ENCODE measurements around the gene ANGPTL4.

ANGPTL4 gene

GRCh38 chr19:8320564-8321066 is 43.3 kb upstream of the ANGPTL4 start:
- Histone ChIP-seq H3K27ac (ENCODE audit: insufficient read depth in 1 of 2, low read depth in 1 of 2, low read length in 2 of 2, poor library complexity in 1 of 2, severe bottlenecking in 2 of 2) (peak overlapping the region; percentile 94 to 97), H3K9me3 (ENCODE audit: control extremely low read depth in 1 of 5, control insufficient read depth in 4 of 5, insufficient read depth in 2 of 5, low read depth in 1 of 5, low read length in 4 of 5) (no peaks in the 10 kb centered on the region), H3K27me3 (replicated peaks in 2 of 5; ENCODE audit: control insufficient read depth in 4 of 5, insufficient read depth in 5 of 5, low read length in 4 of 5) (no peaks in the 10 kb centered on the region), H3K4me3 (ENCODE audit: control insufficient read depth in 1 of 7, extremely low read depth in 1 of 7, insufficient read depth in 4 of 7, low read depth in 2 of 7, low read length in 6 of 7) (peak overlapping the region; percentile 87 to 100 (median 93)), H3K4me1 (ENCODE audit: control extremely low read depth in 1 of 4, control insufficient read depth in 4 of 4, insufficient read depth in 4 of 4, low read length in 3 of 4) (peaks cover 5 to 44% (median 37%) of the 10 kb centered on the region in 4 experiments), H3K36me3 (ENCODE audit: control insufficient read depth in 4 of 4, insufficient read depth in 4 of 4, low read length in 3 of 4) (peaks cover 0 to 22% (median 14%) of the 10 kb centered on the region in 4 experiments)
- POLR2A ChIA-PET: interaction anchor here (1.6 kb wide), 1 partner anchor 13 kb away, joined by 4 read pairs; no protein-coding TSS in a partner anchor
- CTCF ChIA-PET: interaction anchor here (0.7 to 1.6 kb wide), 3 partner anchors 9 to 12 kb away, joined by 3 to 4 read pairs (median 3); no protein-coding TSS in a partner anchor
- 13% methylated on average over 16 of the region's 16 CpGs for WGBS (ENCODE audit: insufficient coverage)
- DNase-seq: no peak

DNA sequence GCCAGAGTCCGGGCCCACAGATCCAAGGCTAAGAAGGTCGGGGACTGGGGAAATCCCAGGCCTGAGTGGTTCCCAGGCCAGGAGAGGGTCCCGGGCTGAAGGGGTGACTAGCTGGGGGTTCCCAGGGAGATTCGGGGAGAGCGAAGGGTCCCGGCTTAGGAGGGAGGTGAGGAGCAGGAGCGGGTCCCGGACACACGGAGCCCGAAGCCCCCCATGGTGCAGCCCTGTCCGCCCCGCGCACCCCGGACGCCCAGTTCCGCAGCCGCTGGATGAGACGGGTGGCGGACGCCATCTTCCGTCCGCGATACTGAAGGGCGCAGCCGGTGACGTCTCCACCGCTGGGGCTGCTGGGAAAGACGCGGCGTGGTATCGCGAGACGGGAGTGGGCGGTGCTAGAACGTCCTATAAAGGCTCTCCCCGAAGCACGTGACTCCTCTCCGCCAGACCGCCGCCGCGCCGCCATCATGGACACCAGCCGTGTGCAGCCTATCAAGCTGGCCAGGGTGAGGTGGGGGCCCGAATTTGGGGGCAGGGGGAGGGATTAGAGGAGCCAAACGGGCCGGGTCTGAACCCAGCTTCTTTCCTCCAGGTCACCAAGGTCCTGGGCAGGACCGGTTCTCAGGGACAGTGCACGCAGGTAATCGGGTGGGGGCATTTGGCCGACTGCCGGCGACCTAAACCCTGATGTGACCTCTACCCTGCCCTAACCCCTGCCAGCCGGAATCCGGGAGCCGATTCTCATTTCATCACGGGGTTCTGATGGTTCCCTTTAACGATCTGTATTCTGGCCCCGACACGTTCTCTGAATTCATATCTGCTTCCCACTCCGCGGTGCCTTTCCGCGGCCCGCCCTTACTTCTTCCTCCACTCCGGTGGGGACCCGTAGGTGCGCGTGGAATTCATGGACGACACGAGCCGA is 42.6 kb upstream of the ANGPTL4 start, which contains the start of the genes NDUFA7 and RPS28:
Gene NDUFA7 (minus strand): TSS at position 309 of the 919 bp plus-strand sequence. CDS start 17 bp downstream, at position 292.
Gene RPS28 (plus strand): TSS at position 430 of the 919 bp plus-strand sequence. CDS start 35 bp downstream, at position 465.
- POLR2A ChIA-PET: interaction anchor here (1.6 kb wide), 1 partner anchor 12 kb away, joined by 4 read pairs; no protein-coding TSS in a partner anchor

GRCh38 chr19:8321986-8322637 is 41.8 kb upstream of the ANGPTL4 start:
- Histone ChIP-seq H3K36me3 (ENCODE audit: control insufficient read depth in 4 of 4, insufficient read depth in 4 of 4, low read length in 3 of 4) (peaks cover 0 to 16% (median 7%) of the 10 kb centered on the region in 4 experiments), H3K4me3 (ENCODE audit: control insufficient read depth in 1 of 7, extremely low read depth in 1 of 7, insufficient read depth in 4 of 7, low read depth in 2 of 7, low read length in 6 of 7) (peak overlapping the region; percentile 87 to 100 (median 93)), H3K4me1 (ENCODE audit: control extremely low read depth in 1 of 4, control insufficient read depth in 4 of 4, insufficient read depth in 4 of 4, low read length in 3 of 4) (peaks cover 5 to 42% (median 34%) of the 10 kb centered on the region in 4 experiments), H3K27me3 (replicated peaks in 2 of 5; ENCODE audit: control insufficient read depth in 4 of 5, insufficient read depth in 5 of 5, low read length in 4 of 5) (peaks cover 0 to 4% (median 2%) of the 10 kb centered on the region in 5 experiments), H3K9me3 (ENCODE audit: control extremely low read depth in 1 of 5, control insufficient read depth in 4 of 5, insufficient read depth in 2 of 5, low read depth in 1 of 5, low read length in 4 of 5) (peaks cover 0 to 4% (median 3%) of the 10 kb centered on the region in 5 experiments), H3K27ac (ENCODE audit: insufficient read depth in 1 of 2, low read depth in 1 of 2, low read length in 2 of 2, poor library complexity in 1 of 2, severe bottlenecking in 2 of 2) (peak overlapping the region; percentile 94 to 97)
- ChIA-PET CTCF (no interaction called here), POLR2A (no interaction called here)
- 42% methylated on average over 19 of the region's 30 CpGs for WGBS (ENCODE audit: insufficient coverage)
- no peak for DNase-seq

More for the DNA sequence above, 42.6 kb upstream of the ANGPTL4 start, which contains the start of the genes NDUFA7 and RPS28:
- H3K27ac ChIP-seq (ENCODE audit: insufficient read depth in 1 of 2, low read depth in 1 of 2, low read length in 2 of 2, poor library complexity in 1 of 2, severe bottlenecking in 2 of 2): peak within 1 kb of the TSS; percentile 94 to 97
- H3K4me3 ChIP-seq (ENCODE audit: control insufficient read depth in 1 of 7, extremely low read depth in 1 of 7, insufficient read depth in 4 of 7, low read depth in 2 of 7, low read length in 6 of 7): peak within 1 kb of the TSS; percentile 87 to 100 (median 93)
- CTCF ChIA-PET: interaction anchor here (1.4 to 1.6 kb wide), 2 partner anchors 8 to 12 kb away, joined by 3 to 4 read pairs; no protein-coding TSS in a partner anchor
- under 1% methylated on average over 46 of the region's 72 CpGs for WGBS (ENCODE audit: insufficient coverage)
- DNase-seq: peak; percentile 95 to 99 (median 97)
- H3K27me3 ChIP-seq (replicated peaks in 2 of 5; ENCODE audit: control insufficient read depth in 4 of 5, insufficient read depth in 5 of 5, low read length in 4 of 5): no peaks in the 10 kb centered on the region
- peaks cover 0 to 19% (median 9%) of the 10 kb centered on the region in 4 experiments for H3K36me3 ChIP-seq (ENCODE audit: control insufficient read depth in 4 of 4, insufficient read depth in 4 of 4, low read length in 3 of 4)
- H3K4me1 ChIP-seq (ENCODE audit: control extremely low read depth in 1 of 4, control insufficient read depth in 4 of 4, insufficient read depth in 4 of 4, low read length in 3 of 4): peaks cover 5 to 44% (median 37%) of the 10 kb centered on the region in 4 experiments
- no peaks in the 10 kb centered on the region for H3K9me3 ChIP-seq (ENCODE audit: control extremely low read depth in 1 of 5, control insufficient read depth in 4 of 5, insufficient read depth in 2 of 5, low read depth in 1 of 5, low read length in 4 of 5)

GRCh38 chr19:8322638-8322997 is 41.3 kb upstream of the ANGPTL4 start:
- Histone ChIP-seq H3K36me3 (ENCODE audit: control insufficient read depth in 4 of 4, insufficient read depth in 4 of 4, low read length in 3 of 4) (peaks cover 0 to 16% (median 7%) of the 10 kb centered on the region in 4 experiments), H3K27ac (ENCODE audit: insufficient read depth in 1 of 2, low read depth in 1 of 2, low read length in 2 of 2, poor library complexity in 1 of 2, severe bottlenecking in 2 of 2) (peak overlapping the region in 1 of 2 experiments; percentile 97), H3K9me3 (ENCODE audit: control extremely low read depth in 1 of 5, control insufficient read depth in 4 of 5, insufficient read depth in 2 of 5, low read depth in 1 of 5, low read length in 4 of 5) (peaks cover 0 to 4% (median 3%) of the 10 kb centered on the region in 5 experiments), H3K4me1 (ENCODE audit: control extremely low read depth in 1 of 4, control insufficient read depth in 4 of 4, insufficient read depth in 4 of 4, low read length in 3 of 4) (peaks cover 5 to 42% (median 34%) of the 10 kb centered on the region in 4 experiments), H3K4me3 (ENCODE audit: control insufficient read depth in 1 of 7, extremely low read depth in 1 of 7, insufficient read depth in 4 of 7, low read depth in 2 of 7, low read length in 6 of 7) (peak overlapping the region; percentile 8 to 100 (median 93)), H3K27me3 (replicated peaks in 2 of 5; ENCODE audit: control insufficient read depth in 4 of 5, insufficient read depth in 5 of 5, low read length in 4 of 5) (peaks cover 0 to 6% (median 2%) of the 10 kb centered on the region in 5 experiments)
- ChIA-PET CTCF (interaction anchor here (1.0 to 1.4 kb wide), 2 partner anchors 11 to 31 kb away, joined by 4 to 7 read pairs; no protein-coding TSS in a partner anchor), POLR2A (interaction anchor here (0.7 kb wide), 1 partner anchor 261 kb away, joined by 4 read pairs; no protein-coding TSS in a partner anchor)
- DNase-seq: no peak
- WGBS (ENCODE audit: insufficient coverage): 92% methylated on average over 6 of the region's 7 CpGs

GRCh38 chr19:8323781-8324185 is 40.2 kb upstream of the ANGPTL4 start:
- no peak overlapping the region for H3K27ac ChIP-seq (ENCODE audit: insufficient read depth in 1 of 2, low read depth in 1 of 2, low read length in 2 of 2, poor library complexity in 1 of 2, severe bottlenecking in 2 of 2)
- H3K9me3 ChIP-seq (ENCODE audit: control extremely low read depth in 1 of 5, control insufficient read depth in 4 of 5, insufficient read depth in 2 of 5, low read depth in 1 of 5, low read length in 4 of 5): peaks cover 0 to 4% (median 3%) of the 10 kb centered on the region in 5 experiments
- POLR2A ChIA-PET: interaction anchor here (0.5 kb wide), 1 partner anchor 365 kb away, joined by 3 read pairs; no protein-coding TSS in a partner anchor
- H3K4me3 ChIP-seq (ENCODE audit: control insufficient read depth in 1 of 7, extremely low read depth in 1 of 7, insufficient read depth in 4 of 7, low read depth in 2 of 7, low read length in 6 of 7): no peak overlapping the region
- CTCF ChIA-PET: interaction anchor here (0.9 to 1.6 kb wide), 5 partner anchors 12 to 56 kb away, joined by 4 to 8 read pairs (median 5); no protein-coding TSS in a partner anchor
- peak; percentile 52 to 76 (median 74) for DNase-seq
- H3K27me3 ChIP-seq (replicated peaks in 2 of 5; ENCODE audit: control insufficient read depth in 4 of 5, insufficient read depth in 5 of 5, low read length in 4 of 5): peaks cover 0 to 14% (median 5%) of the 10 kb centered on the region in 5 experiments
- H3K4me1 ChIP-seq (ENCODE audit: control extremely low read depth in 1 of 4, control insufficient read depth in 4 of 4, insufficient read depth in 4 of 4, low read length in 3 of 4): peaks cover 5 to 42% (median 34%) of the 10 kb centered on the region in 4 experiments
- peaks cover 0 to 16% (median 7%) of the 10 kb centered on the region in 4 experiments for H3K36me3 ChIP-seq (ENCODE audit: control insufficient read depth in 4 of 4, insufficient read depth in 4 of 4, low read length in 3 of 4)
- WGBS (ENCODE audit: insufficient coverage): 100% methylated on average over 1 of the region's 1 CpG

All from common myeloid progenitor, CD34-positive (primary cell).